ENCODE measurements around the gene RIPPLY2.

RIPPLY2 gene

DNA sequence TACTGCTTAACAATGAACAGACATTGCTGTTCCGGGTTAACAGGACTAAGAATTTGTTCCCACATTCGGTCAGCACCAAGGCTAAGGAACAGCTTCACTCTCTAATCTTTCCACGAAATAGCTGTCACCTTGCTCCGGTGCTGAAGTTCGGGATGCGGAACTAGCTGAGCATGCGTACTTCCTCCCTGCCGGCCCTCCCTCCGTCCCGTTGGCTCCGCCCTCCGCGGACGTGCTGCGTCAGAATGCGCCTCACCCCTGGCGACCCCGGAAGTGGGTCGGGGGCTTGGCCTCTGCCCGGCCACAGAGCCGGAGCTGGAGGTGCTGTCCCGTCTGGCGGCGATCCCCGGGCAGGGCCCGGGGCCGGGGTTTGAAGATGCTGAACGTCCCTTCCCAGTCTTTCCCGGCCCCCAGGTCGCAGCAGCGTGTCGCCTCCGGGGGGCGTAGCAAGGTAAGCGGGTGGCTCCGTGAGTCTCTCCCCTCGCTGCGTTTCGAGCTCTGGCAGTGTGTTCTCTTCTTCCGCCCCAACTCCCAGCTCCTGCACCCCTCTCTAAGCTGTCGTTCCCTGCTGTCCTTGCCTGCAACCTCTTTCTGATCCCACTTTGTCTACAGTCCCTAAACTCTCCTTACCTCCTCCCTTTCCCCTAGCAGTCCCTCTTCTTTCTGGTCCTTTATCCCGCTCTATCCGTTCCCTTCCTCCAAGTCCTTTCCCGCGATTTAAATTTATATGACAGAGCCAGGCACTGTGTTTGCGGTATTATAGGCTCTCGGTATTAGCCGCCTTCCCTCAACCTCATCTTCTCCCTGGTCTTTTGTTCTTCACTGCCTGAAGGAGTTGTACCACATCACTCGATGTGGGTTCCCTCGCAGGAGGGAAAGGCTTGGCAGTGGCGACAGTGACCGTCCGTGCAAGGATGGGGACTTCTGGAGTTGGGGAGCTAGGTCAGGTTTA, 6.5 kb downstream of the RIPPLY2 start, which contains the start of gene CYB5R4:
Gene CYB5R4, plus strand, starts transcription at position 280 of the 949 bp plus-strand sequence. Its CDS starts 94 bp downstream, at position 374.
- WGBS, 2 experiments (ENCODE audit: insufficient coverage in 2 of 2), result 0% methylated on average over 43 to 50 of the region's 53 CpGs
- no peak within 1 kb of the TSS for H3K27ac ChIP-seq (ENCODE audit: low read depth, low read length, severe bottlenecking)
- H3K4me1 ChIP-seq (ENCODE audit: control insufficient read depth, insufficient read depth, low read length, poor library complexity, severe bottlenecking), result no peaks in the 10 kb centered on the region
- H3K4me3 ChIP-seq (ENCODE audit: extremely low read depth, insufficient read depth, low read length, poor library complexity, severe bottlenecking), result peak within 1 kb of the TSS; percentile 75
- H3K36me3 ChIP-seq (ENCODE audit: control insufficient read depth, insufficient read depth, low read length), result peaks cover 1% of the 10 kb centered on the region
- H3K9me3 ChIP-seq (ENCODE audit: control insufficient read depth, low read length), result no peaks in the 10 kb centered on the region

DNA sequence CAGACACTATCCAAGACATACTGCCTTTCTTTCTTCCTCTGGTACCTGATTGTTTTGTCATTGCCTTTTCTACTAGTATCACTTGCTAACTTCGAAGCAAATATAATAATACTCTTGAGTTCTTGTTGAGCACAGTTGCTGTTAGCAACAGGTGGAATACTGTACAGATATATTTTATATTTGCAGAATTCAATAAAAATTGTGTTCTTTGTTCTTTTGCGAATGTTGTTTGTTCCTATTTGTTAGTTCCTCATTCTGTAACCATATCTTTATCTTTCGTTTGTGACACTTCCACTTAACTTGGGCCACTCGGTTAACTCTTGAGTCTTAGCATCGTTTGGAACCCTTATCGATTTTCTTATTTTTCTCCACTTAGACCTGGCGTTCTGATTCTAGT, 7.2 kb downstream of the RIPPLY2 start:
- no peak overlapping the region for H3K27ac ChIP-seq (ENCODE audit: low read depth, low read length, severe bottlenecking)
- peak overlapping the region; percentile 75 for H3K4me3 ChIP-seq (ENCODE audit: extremely low read depth, insufficient read depth, low read length, poor library complexity, severe bottlenecking)
- 63 to 65% methylated on average over 3 to 4 of the region's 7 CpGs for WGBS, 2 experiments (ENCODE audit: insufficient coverage in 2 of 2)
- no peaks in the 10 kb centered on the region for H3K9me3 ChIP-seq (ENCODE audit: control insufficient read depth, low read length)
- H3K36me3 ChIP-seq (ENCODE audit: control insufficient read depth, insufficient read depth, low read length), result peaks cover 8% of the 10 kb centered on the region
- H3K4me1 ChIP-seq (ENCODE audit: control insufficient read depth, insufficient read depth, low read length, poor library complexity, severe bottlenecking), result no peaks in the 10 kb centered on the region

DNA sequence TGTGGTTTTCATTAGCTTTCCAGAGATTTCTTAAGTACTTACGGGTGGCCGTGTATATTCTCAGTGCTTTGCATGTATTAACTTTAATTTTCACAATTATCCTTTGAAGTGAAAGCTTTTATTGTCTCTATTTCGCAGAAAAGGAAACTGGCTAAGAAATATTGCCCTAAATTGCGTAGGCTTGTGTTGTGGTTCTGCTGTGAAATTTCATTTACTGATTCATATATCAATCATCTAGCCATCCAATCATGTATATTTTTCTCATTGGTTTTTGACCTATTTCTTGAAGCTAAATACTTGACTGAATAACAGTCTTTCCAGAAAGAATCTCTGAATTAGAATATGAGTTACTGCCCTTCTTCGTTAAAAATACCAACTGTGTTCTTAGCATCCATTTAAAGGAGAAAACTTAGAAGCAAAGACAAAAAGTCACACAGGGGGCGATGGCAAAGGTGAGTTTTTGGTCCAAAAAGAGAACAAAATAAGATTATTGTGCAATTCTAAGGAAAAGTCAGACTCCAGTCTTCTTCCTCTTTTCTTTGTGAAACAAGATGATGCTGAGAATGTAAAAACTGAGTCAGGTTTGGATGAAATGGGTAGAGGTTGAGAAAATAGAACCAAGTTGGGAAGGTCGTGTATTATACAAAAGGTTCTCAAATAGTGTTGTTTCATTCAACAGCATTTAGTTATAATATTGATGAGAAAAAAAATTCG, 7.8 kb downstream of the RIPPLY2 start:
- Histone ChIP-seq H3K9me3 (ENCODE audit: control insufficient read depth, low read length) (no peaks in the 10 kb centered on the region), H3K27ac (ENCODE audit: low read depth, low read length, severe bottlenecking) (no peak overlapping the region), H3K4me1 (ENCODE audit: control insufficient read depth, insufficient read depth, low read length, poor library complexity, severe bottlenecking) (no peaks in the 10 kb centered on the region), H3K36me3 (ENCODE audit: control insufficient read depth, insufficient read depth, low read length) (peaks cover 13% of the 10 kb centered on the region), H3K4me3 (ENCODE audit: extremely low read depth, insufficient read depth, low read length, poor library complexity, severe bottlenecking) (peak overlapping the region; percentile 75)
- 93% methylated on average over 2 of the region's 8 CpGs; no CpG with 5 or more reads in 1 of the 2 experiments for WGBS, 2 experiments (ENCODE audit: insufficient coverage in 2 of 2)

DNA sequence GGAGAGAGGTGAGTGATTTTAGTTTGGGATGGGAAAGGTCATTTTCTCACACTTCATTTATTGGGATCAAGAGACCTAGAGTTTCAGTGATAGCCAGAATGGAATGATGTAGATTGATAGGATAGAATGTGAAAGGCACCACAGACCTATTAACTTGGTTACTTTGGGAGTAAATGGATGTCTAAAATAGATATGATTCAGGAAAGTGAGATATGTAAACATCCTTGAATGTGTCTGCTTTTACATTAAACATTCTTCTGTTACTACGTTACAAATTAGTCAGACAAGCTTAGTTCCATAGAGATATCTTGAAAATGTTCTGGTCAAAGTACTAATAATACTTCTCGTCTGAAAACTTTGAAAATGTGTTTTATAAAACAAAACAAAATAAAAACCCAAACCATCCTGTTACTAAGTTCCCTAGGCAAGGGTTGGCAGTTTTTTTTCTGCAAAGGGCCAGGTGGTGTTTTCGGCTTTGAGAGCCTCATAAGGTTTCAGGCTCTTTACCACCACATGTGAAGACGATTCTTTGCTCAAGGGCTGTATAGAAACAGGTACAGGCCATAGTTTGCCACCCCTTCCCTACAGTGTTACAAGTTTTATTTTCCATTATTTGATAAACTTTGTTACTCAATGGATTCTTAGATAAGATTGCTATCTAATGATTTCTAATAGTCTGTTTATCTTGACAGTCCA, 9.8 kb downstream of the RIPPLY2 start:
- H3K27ac ChIP-seq (ENCODE audit: low read depth, low read length, severe bottlenecking), result no peak overlapping the region
- H3K4me1 ChIP-seq (ENCODE audit: control insufficient read depth, insufficient read depth, low read length, poor library complexity, severe bottlenecking), result no peaks in the 10 kb centered on the region
- H3K4me3 ChIP-seq (ENCODE audit: extremely low read depth, insufficient read depth, low read length, poor library complexity, severe bottlenecking), result no peak overlapping the region
- peaks cover 29% of the 10 kb centered on the region for H3K36me3 ChIP-seq (ENCODE audit: control insufficient read depth, insufficient read depth, low read length)
- peaks cover 11% of the 10 kb centered on the region for H3K9me3 ChIP-seq (ENCODE audit: control insufficient read depth, low read length)
- WGBS, 2 experiments (ENCODE audit: insufficient coverage in 2 of 2), result 100% methylated on average over 1 of the region's 4 CpGs; no CpG with 5 or more reads in 1 of the 2 experiments

DNA sequence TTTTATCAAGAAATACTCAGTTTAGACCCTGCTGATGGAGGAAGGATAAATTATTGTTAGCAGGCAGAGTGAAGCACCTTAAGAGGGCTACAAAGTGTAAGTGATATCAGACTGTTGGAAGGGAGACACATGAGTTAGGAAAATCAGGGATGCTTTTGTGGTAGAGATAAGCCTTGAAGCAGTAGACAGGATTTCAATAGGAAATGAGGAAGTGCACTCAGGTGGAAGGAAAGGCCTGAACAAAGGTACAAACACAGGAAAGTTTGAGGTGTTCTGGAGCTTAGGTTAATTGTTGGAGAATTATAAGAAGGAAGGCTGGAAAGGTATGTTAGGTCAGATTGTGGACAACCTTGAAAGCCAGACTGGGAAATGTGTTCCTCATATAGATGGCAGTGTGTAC, 13.9 kb downstream of the RIPPLY2 start:
- Histone ChIP-seq H3K4me3 (ENCODE audit: extremely low read depth, insufficient read depth, low read length, poor library complexity, severe bottlenecking) (no peak overlapping the region), H3K9me3 (ENCODE audit: control insufficient read depth, low read length) (peaks cover 11% of the 10 kb centered on the region), H3K4me1 (ENCODE audit: control insufficient read depth, insufficient read depth, low read length, poor library complexity, severe bottlenecking) (no peaks in the 10 kb centered on the region), H3K27ac (ENCODE audit: low read depth, low read length, severe bottlenecking) (no peak overlapping the region), H3K36me3 (ENCODE audit: control insufficient read depth, insufficient read depth, low read length) (peaks cover 29% of the 10 kb centered on the region)

DNA sequence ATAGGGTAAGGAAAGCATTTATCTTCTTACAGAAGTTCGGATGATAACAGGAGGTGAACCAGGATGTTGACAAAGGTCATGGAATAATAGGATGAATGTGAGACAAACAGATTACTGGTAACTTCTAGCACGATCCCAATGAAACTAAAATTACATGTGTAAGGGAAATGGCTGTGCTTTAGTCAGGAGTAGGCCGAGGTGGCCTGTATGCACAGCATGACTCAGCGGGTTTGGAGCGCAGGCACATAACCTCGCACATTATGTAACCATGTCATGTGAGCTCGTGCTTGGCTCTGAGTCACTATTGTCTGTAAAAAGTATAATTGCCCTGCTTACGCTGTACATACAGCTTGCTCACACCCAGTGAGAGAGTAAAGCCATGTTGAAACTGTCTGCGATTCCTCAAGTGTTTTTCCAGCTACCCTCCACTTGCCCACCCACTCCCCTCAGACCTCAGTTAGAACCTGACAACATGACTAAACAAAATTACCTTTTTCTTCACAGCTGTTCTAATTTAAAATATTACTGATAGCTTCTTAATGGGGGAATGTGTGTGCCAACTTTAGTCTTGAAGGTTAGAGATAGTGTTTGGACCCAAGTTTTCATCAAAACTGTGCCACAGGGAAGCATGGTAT, 14.5 kb downstream of the RIPPLY2 start:
- 98% methylated on average over 9 of the region's 9 CpGs for WGBS, 2 experiments (ENCODE audit: insufficient coverage in 2 of 2)
- H3K4me1 ChIP-seq (ENCODE audit: control insufficient read depth, insufficient read depth, low read length, poor library complexity, severe bottlenecking), result no peaks in the 10 kb centered on the region
- H3K27ac ChIP-seq (ENCODE audit: low read depth, low read length, severe bottlenecking), result no peak overlapping the region
- H3K9me3 ChIP-seq (ENCODE audit: control insufficient read depth, low read length), result peaks cover 11% of the 10 kb centered on the region
- H3K36me3 ChIP-seq (ENCODE audit: control insufficient read depth, insufficient read depth, low read length), result peaks cover 29% of the 10 kb centered on the region
- no peak overlapping the region for H3K4me3 ChIP-seq (ENCODE audit: extremely low read depth, insufficient read depth, low read length, poor library complexity, severe bottlenecking)

DNA sequence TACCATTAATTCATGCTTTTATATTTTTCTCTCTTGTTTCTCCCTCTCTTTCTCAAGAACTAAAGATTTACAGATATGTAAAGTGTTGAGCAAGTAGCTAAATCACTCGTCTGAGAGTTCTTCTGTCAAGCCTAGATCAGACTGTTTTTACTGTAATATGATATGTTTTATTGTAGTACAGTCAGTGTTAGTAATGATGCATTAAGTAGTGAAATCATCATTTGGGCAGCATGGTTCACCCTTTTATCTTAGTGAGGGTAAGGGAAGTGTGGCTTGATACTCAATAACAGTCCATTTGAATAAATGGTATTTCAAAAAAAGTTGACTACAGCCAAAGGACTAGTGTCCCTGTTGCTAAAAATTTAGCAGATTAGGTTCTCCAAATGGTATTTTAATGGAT, 15.5 kb downstream of the RIPPLY2 start:
- Histone ChIP-seq H3K27ac (ENCODE audit: low read depth, low read length, severe bottlenecking) (no peak overlapping the region), H3K9me3 (ENCODE audit: control insufficient read depth, low read length) (peaks cover 11% of the 10 kb centered on the region), H3K4me1 (ENCODE audit: control insufficient read depth, insufficient read depth, low read length, poor library complexity, severe bottlenecking) (no peaks in the 10 kb centered on the region), H3K4me3 (ENCODE audit: extremely low read depth, insufficient read depth, low read length, poor library complexity, severe bottlenecking) (no peak overlapping the region), H3K36me3 (ENCODE audit: control insufficient read depth, insufficient read depth, low read length) (peaks cover 29% of the 10 kb centered on the region)
- 80% methylated on average over 1 of the region's 1 CpG; no CpG with 5 or more reads in 1 of the 2 experiments for WGBS, 2 experiments (ENCODE audit: insufficient coverage in 2 of 2)

DNA sequence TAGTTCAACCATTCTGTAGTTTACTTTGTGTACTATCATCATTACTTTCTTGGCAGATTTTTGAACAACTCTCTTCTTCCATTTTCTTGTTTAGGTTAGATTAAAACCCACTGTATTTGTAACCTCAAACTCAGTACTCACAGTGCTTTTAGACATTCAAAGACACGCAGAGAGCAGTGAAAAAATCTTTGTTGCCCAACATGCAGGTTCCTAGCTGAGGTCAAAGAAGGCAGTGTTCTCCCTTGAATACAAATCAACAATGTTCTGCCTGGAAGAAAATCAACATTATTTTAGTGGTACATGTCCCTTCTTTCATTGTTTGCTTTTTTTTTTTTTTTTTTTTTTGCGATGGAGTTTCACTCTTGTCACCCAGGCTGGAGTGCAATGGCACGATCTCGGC, 17.5 kb downstream of the RIPPLY2 start:
- no peak overlapping the region for H3K4me3 ChIP-seq (ENCODE audit: extremely low read depth, insufficient read depth, low read length, poor library complexity, severe bottlenecking)
- H3K9me3 ChIP-seq (ENCODE audit: control insufficient read depth, low read length), result peaks cover 11% of the 10 kb centered on the region
- 92 to 100% methylated on average over 1 to 2 of the region's 4 CpGs for WGBS, 2 experiments (ENCODE audit: insufficient coverage in 2 of 2)
- no peaks in the 10 kb centered on the region for H3K4me1 ChIP-seq (ENCODE audit: control insufficient read depth, insufficient read depth, low read length, poor library complexity, severe bottlenecking)
- peaks cover 18% of the 10 kb centered on the region for H3K36me3 ChIP-seq (ENCODE audit: control insufficient read depth, insufficient read depth, low read length)
- H3K27ac ChIP-seq (ENCODE audit: low read depth, low read length, severe bottlenecking), result no peak overlapping the region

DNA sequence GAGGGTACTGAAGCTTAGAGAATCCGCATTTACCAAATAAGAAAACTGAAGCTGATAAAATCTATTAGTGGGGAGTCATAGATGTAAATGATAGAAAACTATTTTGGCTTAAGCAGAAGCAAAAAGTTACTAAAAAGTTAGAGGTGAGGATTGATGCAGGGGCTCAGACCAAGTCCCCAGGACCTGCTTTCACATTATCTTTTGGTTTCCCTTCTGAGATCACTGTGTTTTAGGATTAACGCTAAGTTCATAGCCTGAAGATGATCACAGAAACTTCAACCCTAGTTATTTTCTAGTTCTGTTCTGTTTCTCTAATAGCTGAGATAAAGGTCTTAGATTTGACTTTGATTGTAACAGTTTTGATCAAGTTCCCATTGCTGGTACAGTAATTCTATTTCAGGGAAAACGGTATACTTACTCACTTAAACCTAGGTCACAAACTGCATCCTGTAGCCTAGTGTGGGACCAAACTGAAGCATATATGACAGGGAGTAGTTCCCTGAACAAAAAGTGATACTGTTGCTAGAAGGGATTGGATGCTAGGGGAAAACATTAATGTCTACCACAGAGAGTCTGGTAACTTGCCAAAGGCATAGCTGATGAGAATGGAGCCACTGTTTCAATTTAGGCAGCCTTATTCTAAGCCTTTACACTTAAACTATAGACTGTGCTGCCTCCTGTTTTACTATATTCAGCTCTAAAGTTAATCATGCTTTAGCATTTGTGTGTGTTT, 19.4 kb downstream of the RIPPLY2 start:
- Histone ChIP-seq H3K4me3 (ENCODE audit: extremely low read depth, insufficient read depth, low read length, poor library complexity, severe bottlenecking) (no peak overlapping the region), H3K9me3 (ENCODE audit: control insufficient read depth, low read length) (peaks cover under 1% of the 10 kb centered on the region), H3K36me3 (ENCODE audit: control insufficient read depth, insufficient read depth, low read length) (peaks cover 2% of the 10 kb centered on the region), H3K4me1 (ENCODE audit: control insufficient read depth, insufficient read depth, low read length, poor library complexity, severe bottlenecking) (peaks cover 2% of the 10 kb centered on the region), H3K27ac (ENCODE audit: low read depth, low read length, severe bottlenecking) (no peak overlapping the region)
- 100% methylated on average over 1 to 2 of the region's 3 CpGs for WGBS, 2 experiments (ENCODE audit: insufficient coverage in 2 of 2)

DNA sequence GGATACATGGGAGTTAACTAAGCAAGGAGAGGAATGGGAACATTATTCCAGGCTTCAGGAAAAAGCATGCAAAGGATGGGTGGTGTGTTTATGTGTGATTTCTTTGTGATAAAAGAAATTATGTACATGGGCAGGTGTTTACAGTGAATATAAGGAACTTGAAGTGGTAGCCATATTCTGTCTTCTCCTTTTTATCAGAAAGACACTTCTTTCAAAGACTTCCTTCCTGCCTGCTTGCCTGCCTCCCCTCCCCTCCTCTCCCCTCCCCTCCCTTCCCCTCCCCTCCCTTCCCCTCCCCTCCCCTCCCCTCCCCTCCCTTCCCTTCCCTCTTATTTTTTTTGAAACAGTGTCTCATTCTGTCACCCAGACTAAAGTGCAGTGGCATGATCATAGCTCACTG, 20.7 kb downstream of the RIPPLY2 start:
- Histone ChIP-seq H3K27ac (ENCODE audit: low read depth, low read length, severe bottlenecking) (no peak overlapping the region), H3K4me3 (ENCODE audit: extremely low read depth, insufficient read depth, low read length, poor library complexity, severe bottlenecking) (no peak overlapping the region), H3K36me3 (ENCODE audit: control insufficient read depth, insufficient read depth, low read length) (no peaks in the 10 kb centered on the region), H3K4me1 (ENCODE audit: control insufficient read depth, insufficient read depth, low read length, poor library complexity, severe bottlenecking) (peaks cover 2% of the 10 kb centered on the region), H3K9me3 (ENCODE audit: control insufficient read depth, low read length) (no peaks in the 10 kb centered on the region)
